Stimulated activated naive CD4-positive, alpha-beta T cell treated with Interleukin-2 at 50 U/mL for 16 hours (primary cell): ENCODE data around the gene POLE2.
"Not testable (repeated sequence)": the region's sequence is repeated elsewhere in the genome, so short reads cannot be mapped to it uniquely, and the experiment has no call there.

Experiments used
- DNase-seq: peaks from one replicate; lab custom pipeline; 2025; lab: John Stamatoyannopoulos, UW

POLE2 gene

GRCh38 chr14:49619273-49619672, 68.7 kb downstream of the POLE2 start:
- DNase-seq = not testable (repeated sequence)

DNA sequence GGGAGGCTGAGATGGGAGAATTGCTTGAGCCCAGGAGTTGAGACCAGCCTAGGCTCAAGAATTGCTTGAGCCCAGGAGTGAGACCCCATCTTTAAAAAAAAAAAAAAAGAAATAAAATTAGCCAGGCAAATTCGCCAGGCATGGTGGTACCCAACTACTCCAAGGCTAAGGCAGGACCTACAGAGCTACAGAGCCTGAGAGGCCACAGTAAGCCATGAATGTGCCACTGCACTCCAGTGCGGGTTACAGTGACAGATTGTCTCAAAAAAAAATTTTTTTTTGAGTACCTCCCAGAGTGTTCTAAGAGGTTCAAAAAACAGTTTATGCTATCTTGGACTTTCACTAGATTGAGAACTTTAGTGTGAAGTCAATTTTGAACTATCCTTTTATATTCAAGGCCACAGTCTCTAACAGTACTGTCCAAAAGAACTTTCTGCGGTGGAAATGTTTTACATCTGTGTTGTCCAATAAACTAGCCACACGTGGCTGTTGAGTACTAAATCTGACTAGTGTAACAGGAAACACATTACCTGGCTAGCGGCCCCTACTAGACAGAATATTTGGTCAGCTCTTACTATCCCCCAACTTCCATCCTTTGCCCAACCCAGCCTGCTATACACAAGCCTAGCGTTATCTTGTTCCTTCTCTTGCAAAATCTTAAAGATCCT, 70.0 kb downstream of the POLE2 start:
- no peak for DNase-seq

DNA sequence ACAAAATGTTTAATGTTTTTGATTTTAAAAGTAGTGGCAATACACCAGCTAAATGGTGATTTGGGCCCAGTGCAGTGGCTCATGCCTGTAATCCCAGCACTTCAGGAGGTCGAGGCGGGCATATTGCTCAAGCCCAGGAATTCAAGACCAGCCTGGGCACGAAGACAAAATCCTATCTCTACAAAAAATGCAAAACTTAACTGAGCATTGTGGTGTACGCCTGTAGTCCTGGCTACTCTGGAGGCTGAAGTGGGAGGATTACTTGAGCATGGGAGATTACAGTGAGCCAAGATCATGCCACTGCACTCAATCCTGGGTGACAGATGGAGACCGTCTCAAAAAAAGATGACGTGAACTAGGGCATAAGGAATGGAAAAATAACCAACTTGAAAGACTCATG, 72.2 kb downstream of the POLE2 start:
- no peak for DNase-seq

DNA sequence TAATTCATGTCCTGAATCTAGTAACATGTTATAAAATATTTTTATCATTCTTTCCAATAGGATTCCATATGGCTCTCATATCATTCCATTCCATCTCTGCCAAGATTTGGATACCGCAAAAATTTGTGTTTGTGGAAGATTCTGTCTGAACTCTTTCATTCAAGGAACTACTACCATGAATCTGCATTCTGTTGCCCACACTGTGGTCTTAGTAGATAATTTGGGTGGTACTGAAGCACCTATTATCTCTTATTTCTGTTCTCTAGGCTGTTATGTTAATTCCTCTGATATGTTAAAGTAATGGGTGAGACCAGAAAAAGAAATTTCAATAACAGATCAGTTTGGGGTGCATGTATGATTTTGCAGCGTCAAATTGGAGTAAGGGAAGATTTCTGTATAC, 73.8 kb downstream of the POLE2 start:
- no peak for DNase-seq

DNA sequence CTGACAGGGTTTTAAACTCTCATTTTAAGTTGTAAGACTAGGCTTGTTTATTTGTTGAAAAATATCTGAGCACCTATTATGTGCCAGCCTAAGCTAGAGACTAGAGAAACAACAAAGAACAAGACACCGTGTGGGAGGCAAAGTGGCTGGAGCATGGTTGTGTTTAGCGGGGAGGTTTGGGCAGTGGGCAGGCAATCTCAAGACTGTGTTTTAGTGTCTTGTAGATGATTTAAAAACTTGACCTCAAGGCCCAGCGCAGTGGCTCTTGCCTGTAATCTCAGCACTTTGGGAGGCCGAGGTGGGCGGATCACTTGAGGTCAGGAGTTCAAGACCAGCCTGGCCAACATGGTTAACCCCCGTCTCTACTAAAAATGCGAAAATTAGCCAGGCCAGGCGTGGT, 75.3 kb downstream of the POLE2 start:
- no peak for DNase-seq

- DNase-seq = no peak
Measured at GRCh38 chr14:49612251-49612650, 75.8 kb downstream of the POLE2 start.

DNA sequence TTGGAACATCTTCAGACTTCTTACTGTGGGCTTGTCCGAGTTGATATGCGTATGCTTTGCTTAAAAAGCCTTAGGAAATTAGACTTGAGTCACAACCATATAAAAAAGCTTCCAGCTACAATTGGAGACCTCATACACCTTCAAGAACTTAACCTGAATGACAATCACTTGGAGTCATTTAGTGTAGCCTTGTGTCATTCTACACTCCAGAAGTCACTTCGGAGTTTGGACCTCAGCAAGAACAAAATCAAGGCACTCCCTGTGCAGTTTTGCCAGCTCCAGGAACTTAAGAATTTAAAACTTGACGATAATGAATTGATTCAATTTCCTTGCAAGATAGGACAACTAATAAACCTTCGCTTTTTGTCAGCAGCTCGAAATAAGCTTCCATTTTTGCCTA, 80.4 kb downstream of the POLE2 start:
- no peak for DNase-seq

- peak; percentile 82 for DNase-seq
Measured at GRCh38 chr14:49598485-49599300, 89.3 kb downstream of the POLE2 start, which contains the start of gene LRR1. Gene LRR1, plus strand, starts transcription at chr14:49598940. Its CDS starts 81 bp downstream, at chr14:49599021.

GRCh38 chr14:49598189-49598484, 89.9 kb downstream of the POLE2 start:
- DNase-seq = no peak

DNA sequence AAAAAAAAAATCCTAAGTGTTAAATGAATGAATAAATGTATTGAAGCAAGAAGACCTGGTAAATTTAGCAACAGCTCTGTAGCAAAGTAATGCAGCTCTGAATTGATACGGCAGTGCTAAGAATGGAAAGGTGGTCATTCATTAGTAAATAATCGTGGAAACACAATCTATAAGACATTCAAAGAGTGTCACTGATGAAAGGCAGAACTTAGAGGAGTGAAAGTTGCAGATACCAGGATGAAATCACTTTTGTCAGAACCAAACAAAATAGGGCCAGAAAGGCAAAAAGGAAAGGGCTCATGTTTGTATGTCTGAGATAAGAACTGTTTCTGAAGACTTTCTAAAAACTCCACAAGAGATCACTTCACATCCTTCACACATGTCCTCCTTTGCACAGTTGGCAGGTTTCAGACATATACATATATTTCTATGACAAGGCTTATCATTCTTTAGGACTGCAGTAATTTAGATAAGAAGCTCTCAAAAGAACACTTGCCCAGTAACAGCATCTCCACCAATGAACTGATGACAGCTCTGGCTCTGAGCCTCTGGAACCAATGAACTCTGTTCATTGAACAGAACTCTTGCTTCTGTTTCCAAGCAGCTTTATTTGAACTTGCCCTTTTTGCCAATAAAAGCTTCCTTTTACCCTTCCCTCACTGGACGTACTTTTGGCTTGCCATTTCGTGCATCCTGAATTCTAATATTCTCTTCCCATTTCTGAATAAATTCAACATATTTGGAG, 93.5 kb downstream of the POLE2 start:
- no peak for DNase-seq
